OCI-LY7 (cell line): Measurements from ENCODE around the gene GYPC. TPM values are rescaled to one million over a fixed set of nuclear protein-coding genes. Genes with fewer than 3 reads are reported as not detected.
A peak's percentile ranks its signal among the peaks of the same experiment; 100 is the strongest.

Source experiments
- BruUV-seq: library from RNA; stranded (reverse); fragments of 400-500 nt; replicated peaks from 2 replicates; lab custom pipeline; 2021; lab: Mats Ljungman, UMichigan
- CTCF ChIA-PET: fragments of 300-600 bp; sonication (Branson Sonifier 250); formaldehyde crosslinking; loops from one replicate; lab custom pipeline; 2022; ENCODE audit warnings: antibody characterized with exemption; ENCODE audit not compliant: unreplicated experiment; lab: Charles Lee
- POLR2A ChIA-PET: fragments of 300-600 bp; sonication (Branson Sonifier 250); formaldehyde crosslinking; loops from one replicate; lab custom pipeline; 2022; ENCODE audit warnings: antibody characterized with exemption; lab: Charles Lee
- DNase-seq: peaks from one replicate; pipeline ENCODE4 v3.0.0-alpha.2; 2015; ENCODE audit warnings: low spot score
- H2AFZ ChIP-seq: fragments of 200-600 bp; sonication (generic), shearing (Covaris generic); 2 replicates; pipeline ENCODE4 v1.6.1; 2014; ENCODE audit warnings: mild to moderate bottlenecking, antibody characterized with exemption, low read length, moderate library complexity
- H3K27ac ChIP-seq: fragments of 200-600 bp; sonication (generic); 2 replicates; pipeline ENCODE4 v1.5.1; 2014; ENCODE audit warnings: mixed run types, low read depth, mild to moderate bottlenecking, moderate library complexity, low read length, inconsistent platforms; ENCODE audit not compliant: poor library complexity, severe bottlenecking
- H3K36me3 ChIP-seq: fragments of 200-600 bp; sonication (generic); 2 replicates; pipeline ENCODE4 v1.6.1; 2014; ENCODE audit warnings: mild to moderate bottlenecking, antibody characterized with exemption, low read length, moderate library complexity, mixed read lengths; ENCODE audit not compliant: insufficient read depth
- H3K4me1 ChIP-seq: fragments of 200-600 bp; sonication (generic); 2 replicates; pipeline ENCODE4 v1.5.1; 2014; ENCODE audit warnings: mild to moderate bottlenecking, low read length; ENCODE audit not compliant: insufficient read depth, poor library complexity, severe bottlenecking
- H3K4me2 ChIP-seq: fragments of 200-600 bp; sonication (generic); 2 replicates; pipeline ENCODE4 v1.6.1; 2014; ENCODE audit warnings: mild to moderate bottlenecking, low read length
- H3K4me3 ChIP-seq: fragments of 200-600 bp; sonication (generic); 2 replicates; pipeline ENCODE4 v1.5.1; 2014; ENCODE audit warnings: mild to moderate bottlenecking, low read depth, low read length; ENCODE audit not compliant: poor library complexity, severe bottlenecking
- H3K79me2 ChIP-seq: fragments of 200-600 bp; sonication (generic); 2 replicates; pipeline ENCODE4 v1.6.1; 2016; ENCODE audit warnings: low read depth, mild to moderate bottlenecking, low read length, moderate library complexity, mixed read lengths; ENCODE audit not compliant: insufficient read depth
- H3K9me2 ChIP-seq: fragments of 200-600 bp; sonication (generic); 2 replicates; pipeline ENCODE4 v1.6.1; 2016; ENCODE audit warnings: mild to moderate bottlenecking, low read length, mixed read lengths; ENCODE audit not compliant: insufficient read depth
- H3K9me3 ChIP-seq: fragments of 200-600 bp; sonication (generic); 2 replicates; pipeline ENCODE4 v1.6.1; 2014; ENCODE audit warnings: mild to moderate bottlenecking, mixed run types, low read length, mixed read lengths
- H4K20me1 ChIP-seq: fragments of 200-600 bp; sonication (generic); 2 replicates; pipeline ENCODE4 v1.6.1; 2014; ENCODE audit warnings: mild to moderate bottlenecking, antibody characterized with exemption, low read length, moderate library complexity, mixed read lengths; ENCODE audit not compliant: insufficient read depth
- EZH2phosphoT487 ChIP-seq: fragments of 200-600 bp; sonication (generic); IDR thresholded peaks from 2 replicates; pipeline ENCODE4 v1.6.1; 2018; ENCODE audit warnings: low read depth, borderline replicate concordance, mild to moderate bottlenecking, mixed run types, antibody characterized with exemption, low read length, moderate library complexity, mixed read lengths
- intact Hi-C: fragments of 100-400 bp; cut with micrococcal nuclease; formaldehyde crosslinking; loops from one replicate; pipeline ENCODE4 v1.10.0; 2022; ENCODE audit not compliant: unreplicated experiment
- total RNA-seq, 2 experiments: library from RNA; depleted of rRNA in 1 of 2; stranded (reverse); fragments of >200 nt in 1 of 2; shearing (Covaris generic) in 1 of 2; gene quantifications; 2 replicates each; pipeline ENCODE4 v1.2.3, GENCODE V29; 2014 to 2022
- TF ChIP-seq, protein P1 (sequence below): fragments of 200-600 bp; sonication (generic); conservative IDR thresholded peaks from 2 replicates; pipeline ENCODE4 v1.5.1; 2014; ENCODE audit warnings: mild to moderate bottlenecking, antibody characterized with exemption, low read length, moderate library complexity, mixed read lengths

The GYPC gene
- total RNA-seq, 2 experiments from 2014 or later = 96.4 to 154 TPM

DNA sequence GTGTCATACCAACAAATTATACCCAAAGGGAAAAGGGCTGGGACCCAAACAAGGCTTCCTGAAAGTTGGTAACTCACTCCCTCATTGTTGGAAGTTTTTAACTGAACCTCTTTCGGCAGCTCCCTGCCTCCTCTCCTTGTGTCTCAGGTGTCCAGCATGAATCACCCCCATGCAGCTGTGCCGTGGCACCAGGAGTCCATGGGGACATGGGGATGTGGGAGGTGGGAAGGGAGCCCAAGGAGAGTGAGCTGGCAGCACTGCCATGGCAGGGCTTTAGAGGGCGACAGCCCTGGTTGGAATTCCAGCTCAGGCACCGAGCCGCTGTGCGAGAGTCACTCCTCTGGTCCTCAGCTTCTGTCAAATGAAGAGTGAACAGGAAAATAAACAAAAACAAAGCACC, 12.5 kb upstream of the GYPC start:
- Histone ChIP-seq H3K79me2 (no peaks in the 10 kb centered on the region), H3K4me3 (no peak overlapping the region), H4K20me1 (no peaks in the 10 kb centered on the region), H3K4me1 (peaks cover 15% of the 10 kb centered on the region), H3K36me3 (no peaks in the 10 kb centered on the region), H3K4me2 (no peak overlapping the region), H3K9me3 (no peaks in the 10 kb centered on the region), H2AFZ (no peak overlapping the region; the same call in 1 of the 2 replicates), H3K27ac (no peak overlapping the region), H3K9me2 (no peaks in the 10 kb centered on the region)
- ChIA-PET CTCF (interaction anchor here (0.6 to 1.1 kb wide), 2 partner anchors 16 to 91 kb away, joined by 3 to 4 read pairs; no protein-coding TSS in a partner anchor), POLR2A (interaction anchor here (0.7 to 1.8 kb wide), 2 partner anchors 10 to 117 kb away, joined by 3 to 8 read pairs; no protein-coding TSS in a partner anchor)
- no peak for DNase-seq
- no TSS peak for BruUV-seq
- intact Hi-C loops = no loop called here
- TF ChIP-seq, protein P1, sequence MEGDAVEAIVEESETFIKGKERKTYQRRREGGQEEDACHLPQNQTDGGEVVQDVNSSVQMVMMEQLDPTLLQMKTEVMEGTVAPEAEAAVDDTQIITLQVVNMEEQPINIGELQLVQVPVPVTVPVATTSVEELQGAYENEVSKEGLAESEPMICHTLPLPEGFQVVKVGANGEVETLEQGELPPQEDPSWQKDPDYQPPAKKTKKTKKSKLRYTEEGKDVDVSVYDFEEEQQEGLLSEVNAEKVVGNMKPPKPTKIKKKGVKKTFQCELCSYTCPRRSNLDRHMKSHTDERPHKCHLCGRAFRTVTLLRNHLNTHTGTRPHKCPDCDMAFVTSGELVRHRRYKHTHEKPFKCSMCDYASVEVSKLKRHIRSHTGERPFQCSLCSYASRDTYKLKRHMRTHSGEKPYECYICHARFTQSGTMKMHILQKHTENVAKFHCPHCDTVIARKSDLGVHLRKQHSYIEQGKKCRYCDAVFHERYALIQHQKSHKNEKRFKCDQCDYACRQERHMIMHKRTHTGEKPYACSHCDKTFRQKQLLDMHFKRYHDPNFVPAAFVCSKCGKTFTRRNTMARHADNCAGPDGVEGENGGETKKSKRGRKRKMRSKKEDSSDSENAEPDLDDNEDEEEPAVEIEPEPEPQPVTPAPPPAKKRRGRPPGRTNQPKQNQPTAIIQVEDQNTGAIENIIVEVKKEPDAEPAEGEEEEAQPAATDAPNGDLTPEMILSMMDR = no peak
- no peak for TF ChIP-seq EZH2phosphoT487

DNA sequence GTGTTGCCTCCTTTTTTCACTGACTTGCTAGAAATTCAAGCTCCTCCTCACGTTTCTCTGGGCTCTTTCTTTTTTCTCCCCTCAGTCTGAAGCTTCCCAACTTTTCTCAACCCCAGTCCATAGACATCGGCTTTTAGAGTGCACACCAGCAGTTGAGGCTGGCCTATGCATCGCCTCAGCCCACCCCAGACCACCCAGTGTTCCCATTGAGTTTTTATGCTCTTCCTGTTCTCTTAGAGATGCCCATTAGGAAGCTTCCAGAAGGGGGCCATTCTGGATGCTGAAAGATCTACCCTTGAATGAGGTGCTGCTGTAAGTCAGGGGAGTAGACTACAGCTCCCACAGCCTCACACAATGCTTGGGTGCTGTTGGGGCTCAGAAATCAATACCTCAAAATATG, 12.0 kb upstream of the GYPC start:
- Histone ChIP-seq H4K20me1 (no peaks in the 10 kb centered on the region), H3K4me3 (no peak overlapping the region), H3K4me1 (peaks cover 15% of the 10 kb centered on the region), H3K9me2 (no peaks in the 10 kb centered on the region), H3K4me2 (no peak overlapping the region), H3K79me2 (no peaks in the 10 kb centered on the region), H3K27ac (no peak overlapping the region), H3K36me3 (no peaks in the 10 kb centered on the region), H2AFZ (peak overlapping the region; percentile 94; the same call in 1 of the 2 replicates), H3K9me3 (no peaks in the 10 kb centered on the region)
- DNase-seq = no peak
- ChIA-PET POLR2A (interaction anchor here (0.7 to 1.8 kb wide), 2 partner anchors 9 to 117 kb away, joined by 3 to 8 read pairs; no protein-coding TSS in a partner anchor), CTCF (interaction anchor here (1.1 kb wide), 1 partner anchor 16 kb away, joined by 3 read pairs; no protein-coding TSS in a partner anchor)
- no peak for TF ChIP-seq EZH2phosphoT487
- TF ChIP-seq, protein P1 = no peak
- no TSS peak for BruUV-seq
- intact Hi-C loops = no loop called here

DNA sequence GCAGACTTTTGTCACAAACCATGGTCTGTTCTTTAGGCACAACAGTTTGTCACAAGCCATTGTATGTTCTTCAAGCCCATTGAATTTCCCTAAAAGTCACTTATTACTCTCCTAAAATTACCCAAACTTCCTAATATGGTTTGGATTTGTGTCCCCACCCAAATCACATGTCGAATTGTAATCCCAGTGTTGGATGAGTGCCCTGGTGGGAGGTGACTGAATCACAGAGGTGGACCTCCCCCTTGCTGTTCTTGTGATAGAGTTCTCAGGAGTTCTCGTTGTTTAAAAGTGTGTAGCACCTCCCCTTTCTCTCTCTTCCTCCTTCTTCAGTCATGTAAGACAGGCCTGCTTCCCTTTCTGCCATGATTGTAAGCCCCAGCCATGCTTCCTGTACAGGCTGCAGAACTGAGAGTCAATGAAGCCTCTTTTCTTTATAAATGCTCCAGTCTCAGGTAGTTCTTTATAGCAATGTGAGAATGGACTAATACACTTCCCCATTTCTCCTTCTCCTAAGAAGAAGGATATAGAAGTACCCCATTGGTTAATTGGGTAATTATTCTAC, 11.2 kb upstream of the GYPC start:
- peak overlapping the region; percentile 34 for H3K4me2 ChIP-seq
- peak; percentile 78 for DNase-seq
- H4K20me1 ChIP-seq = no peaks in the 10 kb centered on the region
- peak overlapping the region; percentile 17 for H3K4me3 ChIP-seq
- peak overlapping the region; percentile 41 for H3K27ac ChIP-seq
- intact Hi-C loops = no loop called here
- H3K9me2 ChIP-seq = no peaks in the 10 kb centered on the region
- peak overlapping the region; percentile 94 for H2AFZ ChIP-seq
- no peaks in the 10 kb centered on the region for H3K79me2 ChIP-seq
- POLR2A ChIA-PET = interaction anchor here (1.1 kb wide), 1 partner anchor 11 kb away, joined by 3 read pairs; no protein-coding TSS in a partner anchor
- BruUV-seq = no TSS peak
- peaks cover 15% of the 10 kb centered on the region for H3K4me1 ChIP-seq
- no peaks in the 10 kb centered on the region for H3K36me3 ChIP-seq
- TF ChIP-seq, protein P1 = no peak
- TF ChIP-seq EZH2phosphoT487 = no peak
- CTCF ChIA-PET = no interaction called here
- no peaks in the 10 kb centered on the region for H3K9me3 ChIP-seq
